DMS153 treated with DMSO at 0.1 percent for 48 hours (cell line): Measurements from ENCODE around the gene LAMC3.
"Not testable (repeated sequence)": the region's sequence is repeated elsewhere in the genome, so short reads cannot be mapped to it uniquely, and the experiment has no call there.

Source experiments
- DNase-seq: peaks from one replicate; lab custom pipeline; 2025; ENCODE audit not compliant: unreplicated experiment; lab: John Stamatoyannopoulos, UW

Gene LAMC3

DNA sequence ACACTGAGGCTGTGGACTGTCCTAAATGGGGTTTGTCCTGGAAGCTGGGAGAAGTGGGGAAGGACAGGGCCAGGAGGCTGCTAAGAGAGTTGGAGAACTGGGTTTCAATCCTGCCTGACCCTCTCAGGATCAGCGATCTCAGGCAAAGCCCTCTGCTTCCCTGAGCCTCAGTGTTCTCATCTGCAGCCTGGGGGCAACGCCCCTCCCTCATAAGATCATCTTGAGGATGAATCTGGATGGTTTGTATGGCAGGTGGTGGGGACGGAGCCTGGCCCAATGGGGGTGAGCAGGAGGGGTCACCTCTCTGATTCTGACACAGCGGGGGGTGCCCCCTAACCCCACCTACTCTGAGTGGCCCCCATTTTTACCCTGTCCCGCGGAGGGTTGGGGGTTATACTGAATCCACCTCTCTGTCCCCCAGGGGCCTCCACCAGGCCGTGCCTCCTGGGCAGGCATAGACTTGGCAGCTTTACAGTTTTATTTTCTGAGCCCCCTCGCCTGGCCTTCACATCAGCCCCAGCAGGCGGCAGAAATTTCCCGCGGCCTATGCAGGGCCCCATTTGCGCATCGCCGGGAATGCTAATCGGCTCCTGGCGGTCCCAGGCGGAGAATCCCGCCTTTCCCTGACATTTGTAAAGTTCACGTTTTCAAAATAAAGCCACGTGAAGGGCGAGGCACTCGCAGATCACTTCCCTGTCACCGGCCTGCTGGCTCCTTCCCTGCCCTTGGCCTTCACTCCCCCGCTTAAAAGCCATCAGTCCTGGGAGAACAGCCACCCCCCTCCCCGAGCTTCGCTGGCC lies 17.8 kb upstream of the LAMC3 start:
- no peak for DNase-seq

DNA sequence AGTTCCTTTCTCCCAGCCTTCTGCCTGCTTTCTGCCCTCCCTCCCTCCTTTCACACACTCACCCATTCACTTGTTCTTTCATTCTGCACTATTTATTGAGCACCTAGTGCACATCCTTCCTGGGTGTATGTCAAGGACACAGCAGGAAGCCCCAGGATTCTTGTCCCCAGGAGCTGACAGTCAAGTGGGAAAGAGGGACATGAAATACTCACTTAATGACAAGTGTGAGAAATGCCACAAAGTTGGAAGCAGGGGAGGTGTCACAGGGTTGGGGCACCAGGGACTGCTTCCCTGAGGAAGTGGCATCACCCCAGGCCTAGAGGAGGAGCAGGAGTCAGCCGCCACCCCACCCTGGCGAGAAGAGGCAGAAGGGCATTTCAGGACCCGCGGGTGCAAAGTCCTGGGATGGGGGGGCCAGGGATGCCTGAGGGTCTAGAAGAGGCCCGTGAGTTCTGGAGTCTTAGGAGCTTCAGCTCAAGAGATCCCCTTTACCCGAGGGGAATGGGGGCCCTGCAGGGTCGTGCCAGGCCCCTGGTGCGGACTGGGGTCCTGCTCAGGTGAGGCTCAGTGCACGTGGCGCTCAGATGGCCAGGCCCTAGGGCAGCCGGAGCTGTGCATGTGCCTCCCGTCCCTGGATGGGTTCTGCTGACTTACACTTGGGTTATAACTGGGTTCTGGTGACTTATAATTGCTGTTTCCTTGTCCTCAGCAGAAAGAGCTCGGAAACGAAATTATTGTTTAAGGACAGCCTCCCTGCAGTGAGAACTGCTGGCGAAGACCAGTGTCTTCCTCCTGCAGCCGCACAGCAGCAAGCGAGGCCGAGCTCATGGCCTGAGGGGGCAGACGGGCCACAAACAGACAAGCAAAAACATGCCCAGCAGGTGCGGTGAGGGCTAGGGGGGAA lies 16.9 kb upstream of the LAMC3 start:
- no peak for DNase-seq

DNA sequence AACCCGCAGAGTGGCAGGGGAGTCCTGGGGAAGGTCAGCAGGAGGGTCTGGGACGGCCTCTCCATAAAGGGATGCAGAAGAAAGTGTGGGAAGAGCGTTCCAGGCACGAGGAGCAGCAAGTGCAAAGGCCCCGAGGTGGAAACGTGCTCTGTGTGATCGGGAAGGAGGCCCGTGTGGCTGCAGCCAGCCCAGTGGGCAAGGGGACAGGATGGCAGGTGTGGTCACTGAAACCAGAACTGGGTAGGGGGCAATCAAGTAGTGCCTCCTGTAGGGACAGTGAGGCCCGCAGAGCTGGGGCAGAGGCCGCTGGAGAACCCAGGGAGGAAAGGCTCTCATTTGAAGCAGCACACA lies 16.3 kb upstream of the LAMC3 start:
- DNase-seq = no peak

DNA sequence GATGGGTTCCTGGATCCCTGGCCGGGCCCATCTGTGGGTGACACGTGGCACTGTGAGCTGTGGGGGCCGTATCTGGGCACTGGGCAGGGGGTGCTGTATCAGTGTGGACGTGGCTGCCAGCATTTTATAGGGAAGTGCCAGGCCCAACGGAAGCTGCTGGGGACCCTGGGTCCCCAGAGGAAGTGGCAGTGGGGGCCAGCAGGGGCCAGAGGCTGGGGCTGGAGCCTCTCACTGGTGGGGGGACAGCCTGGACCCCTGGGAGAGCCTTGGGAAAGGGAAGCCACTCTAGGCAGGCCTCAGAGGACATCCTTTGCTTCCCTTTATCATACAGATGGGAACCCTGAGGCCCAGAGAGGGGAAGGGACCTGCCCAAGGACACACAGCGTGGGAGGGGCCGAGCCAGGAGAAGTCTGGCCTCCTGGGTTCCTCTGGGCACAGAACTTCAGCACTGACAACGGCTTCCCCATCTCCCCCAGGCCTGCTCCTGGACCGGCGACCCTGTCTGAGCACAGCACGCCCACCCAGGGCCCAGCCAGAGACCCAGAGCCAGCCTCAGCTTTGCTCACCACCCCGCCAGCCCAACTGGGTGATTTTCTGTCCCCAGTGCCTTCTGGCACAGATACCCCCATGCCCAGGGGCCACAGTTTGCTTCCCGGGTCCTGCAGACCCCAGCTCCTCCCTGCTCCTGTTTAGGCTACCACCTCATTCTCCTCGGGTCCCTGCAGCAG lies 15.5 kb upstream of the LAMC3 start:
- DNase-seq = no peak

DNA sequence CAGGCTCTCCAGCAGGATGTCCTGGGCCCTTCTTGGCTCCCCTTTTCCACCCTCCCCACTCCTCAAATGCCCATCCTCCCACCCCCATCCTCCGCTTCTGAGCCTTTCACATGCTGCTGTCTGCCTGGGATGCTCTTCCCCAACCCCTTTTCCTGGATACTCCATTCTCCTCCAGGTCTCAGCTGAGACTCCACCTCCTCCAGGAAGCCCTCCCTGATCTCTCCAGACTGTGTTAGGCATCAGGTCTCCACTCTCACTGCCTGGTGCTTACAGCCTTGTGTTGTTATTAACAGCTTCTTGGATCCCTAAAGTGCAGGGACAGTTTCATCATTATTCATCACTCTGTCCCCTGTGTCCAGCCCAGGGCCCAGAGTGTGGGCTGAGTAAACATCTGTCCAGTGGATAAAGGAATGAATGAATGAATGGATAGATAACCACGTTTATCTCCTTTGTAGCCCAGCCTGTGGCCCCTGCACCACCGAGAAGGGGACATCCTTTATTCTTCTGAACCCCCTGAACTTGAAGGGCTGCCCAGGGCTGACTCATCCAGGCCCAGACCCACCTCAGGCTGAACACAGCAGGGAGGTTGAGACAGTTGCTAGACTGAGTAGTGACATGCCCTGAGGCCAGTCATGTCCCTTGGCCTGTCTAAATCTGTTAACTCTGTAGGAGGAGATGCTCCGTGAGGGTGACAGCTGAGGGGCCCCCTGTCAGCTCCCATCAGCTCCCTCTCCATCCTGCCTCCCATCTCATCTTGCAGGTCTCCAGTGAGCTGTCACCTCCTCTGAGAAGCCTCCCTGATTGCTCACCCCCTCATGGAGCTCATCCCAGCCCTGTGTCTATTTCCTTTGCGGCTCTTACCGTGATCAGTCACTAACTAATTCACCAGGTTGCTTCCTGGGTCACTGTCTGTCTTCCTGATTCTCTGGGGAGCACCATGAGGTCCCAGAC lies 14.6 kb upstream of the LAMC3 start:
- DNase-seq = no peak

DNA sequence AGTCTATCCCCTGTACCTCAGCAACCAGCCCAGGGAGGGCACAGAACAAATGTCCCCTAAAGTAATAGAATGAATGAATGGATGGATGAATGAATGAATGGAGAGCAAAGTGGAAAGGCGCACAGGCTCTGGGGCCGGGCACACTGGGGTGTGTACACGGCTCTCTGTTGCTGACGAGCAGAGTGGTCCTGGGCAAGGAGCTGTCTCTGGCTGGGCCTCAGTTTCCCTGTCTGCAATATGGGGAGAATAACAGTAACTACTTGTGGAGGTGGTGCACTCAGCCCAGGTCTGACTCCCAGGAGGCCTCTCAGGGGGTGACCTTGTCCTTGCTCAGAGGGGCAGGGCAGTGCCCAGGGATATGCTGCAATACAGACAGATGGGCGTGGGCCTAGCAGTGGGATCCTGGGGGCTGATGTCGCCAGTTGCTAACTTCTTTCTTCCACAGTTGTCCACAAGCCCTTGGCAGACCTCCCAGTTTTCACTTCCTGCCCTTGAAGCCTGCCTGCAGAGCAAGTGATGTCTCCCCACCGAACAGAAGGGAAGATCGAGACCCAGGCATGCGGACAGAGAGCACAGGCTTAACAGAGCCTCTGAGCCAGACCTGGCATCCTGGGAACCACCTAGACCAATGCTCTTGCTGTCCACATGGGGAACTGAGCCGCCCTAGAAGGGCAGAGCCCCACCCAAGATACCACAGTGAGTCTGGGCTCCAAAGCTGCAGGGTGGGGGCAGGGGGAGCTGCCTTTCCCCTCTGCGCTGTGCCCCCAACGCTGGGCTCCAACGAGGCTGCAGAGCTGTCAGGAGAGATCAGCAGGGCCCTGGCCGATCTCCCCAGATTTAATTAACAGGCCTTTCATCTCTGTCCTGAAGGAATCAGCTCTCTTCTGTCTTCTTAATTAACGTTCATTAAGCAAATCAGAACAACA lies 13.6 kb upstream of the LAMC3 start:
- DNase-seq = no peak

DNA sequence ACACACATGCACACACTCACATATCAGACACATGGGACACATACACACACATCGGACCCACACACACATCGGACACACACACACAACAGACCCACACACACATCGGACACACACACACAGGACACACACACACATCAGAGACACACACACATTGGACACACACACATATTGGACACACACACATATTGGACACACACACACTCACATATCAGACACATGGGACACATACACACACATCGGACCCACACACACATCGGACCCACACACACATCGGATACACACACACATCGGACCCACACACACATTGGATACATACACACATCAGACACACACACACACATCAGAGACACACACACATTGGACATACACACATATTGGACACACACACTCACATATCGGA lies 12.8 kb upstream of the LAMC3 start:
- DNase-seq = no peak

DNA sequence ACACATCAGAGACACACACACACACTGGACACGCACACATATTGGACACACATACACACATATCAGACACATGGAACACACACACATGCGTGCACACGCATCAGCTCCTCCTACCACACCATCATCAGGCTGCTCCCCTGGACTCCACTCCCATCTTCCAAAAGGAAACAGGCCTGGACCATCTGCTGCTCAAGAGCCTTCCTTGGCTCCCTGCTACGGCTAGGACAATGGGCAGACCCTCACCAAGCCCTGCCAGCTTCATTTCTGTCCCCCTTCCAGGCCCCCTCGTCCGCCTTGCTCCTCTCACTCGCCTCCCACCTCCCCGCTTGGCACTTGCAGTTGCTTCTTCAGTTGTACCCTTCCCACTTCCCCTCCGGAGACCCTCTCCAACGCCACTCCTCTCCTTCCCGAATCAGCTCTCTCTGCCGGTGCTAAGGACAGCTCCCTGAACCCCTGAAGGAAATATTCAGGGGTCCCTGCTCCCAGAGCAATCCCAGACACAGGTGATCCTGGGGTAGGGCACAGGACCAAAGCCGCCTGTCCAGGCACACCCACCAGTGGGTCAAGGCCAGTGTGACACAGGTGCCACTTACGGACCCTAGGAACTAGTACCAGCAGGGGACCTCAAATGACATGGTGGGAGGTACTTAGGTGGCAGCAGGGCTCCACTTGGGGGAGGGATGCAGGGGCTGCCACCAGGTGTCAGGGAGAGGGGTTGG lies 12.1 kb upstream of the LAMC3 start:
- no peak for DNase-seq

DNA sequence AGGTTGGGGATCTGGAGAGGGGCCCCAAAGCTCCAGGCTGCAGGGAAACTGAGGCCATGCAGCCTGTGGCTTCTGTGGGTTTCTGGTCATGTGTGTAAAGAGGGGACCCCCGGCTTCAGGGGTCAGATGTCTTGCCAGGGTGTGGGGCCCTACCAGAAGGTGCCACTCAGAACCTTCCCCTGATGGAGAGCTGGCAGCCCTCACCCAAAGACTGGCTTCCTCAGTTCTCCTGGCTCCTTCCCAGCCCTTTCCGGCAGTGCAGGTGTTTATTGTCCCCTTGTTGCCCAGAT lies 11.6 kb upstream of the LAMC3 start:
- no peak for DNase-seq

DNA sequence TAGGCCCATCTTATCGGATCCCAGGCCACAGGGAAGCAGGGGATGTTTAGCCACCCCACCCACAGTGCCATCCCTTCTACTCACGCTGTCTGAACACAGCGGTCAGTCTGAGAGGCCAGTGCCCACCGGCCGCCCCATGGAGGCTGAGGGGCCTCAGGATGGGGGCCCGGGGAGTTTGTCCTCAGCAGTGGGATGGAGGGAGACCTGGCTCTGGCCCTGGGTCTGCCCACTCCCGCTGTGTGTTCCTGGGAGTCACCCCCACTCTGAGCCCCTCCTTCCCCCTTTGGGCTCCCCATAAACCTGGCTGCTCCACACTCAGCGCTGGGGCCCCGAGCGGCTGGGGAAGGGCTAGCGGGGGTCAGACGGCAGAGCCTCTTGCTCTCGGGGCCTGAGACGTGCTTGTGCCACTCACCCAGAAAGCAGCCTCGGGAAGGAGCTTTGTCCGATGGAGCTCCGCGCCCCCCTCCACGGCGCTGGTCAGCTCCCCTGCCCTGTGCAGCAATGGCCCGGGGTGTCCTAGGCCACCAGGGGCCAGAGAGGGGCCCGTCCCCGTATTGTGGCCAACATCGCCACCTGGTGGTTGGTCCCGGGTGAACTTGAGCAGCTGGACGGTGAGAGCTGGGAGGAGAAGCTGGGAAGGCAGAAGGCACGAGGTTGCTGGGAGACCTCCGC lies 10.9 kb upstream of the LAMC3 start:
- DNase-seq = peak; percentile 40

DNA sequence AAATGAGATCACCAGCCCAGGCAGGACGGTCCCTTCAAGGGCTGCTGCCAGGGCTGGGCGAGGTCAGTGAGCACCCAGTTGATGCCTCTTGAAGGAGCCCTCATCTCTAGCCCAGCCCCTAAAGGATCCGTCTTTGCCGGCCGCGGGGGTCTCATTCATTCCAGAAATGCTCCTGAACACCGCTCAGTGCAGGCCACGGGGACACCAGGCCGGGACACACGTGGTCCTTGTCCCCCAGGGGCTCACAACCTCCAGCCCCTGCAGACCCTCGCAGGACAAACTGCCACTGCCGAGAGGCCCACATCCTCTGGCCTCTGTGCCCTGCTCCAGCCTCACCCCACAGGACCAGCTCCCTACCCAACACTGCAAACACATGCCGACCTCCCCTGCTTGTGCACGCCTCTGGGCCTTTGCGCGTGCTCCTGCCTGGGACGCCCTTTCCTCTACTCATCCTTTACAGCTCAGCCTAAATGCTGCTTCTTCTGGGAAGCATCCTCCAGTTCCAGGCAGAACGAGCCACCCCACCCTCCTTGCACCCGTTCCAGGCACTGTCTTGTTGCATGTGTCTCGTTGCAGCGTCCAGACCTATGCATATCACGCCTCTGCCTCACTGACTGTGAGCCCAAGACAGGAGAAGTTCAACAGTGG lies 10.3 kb upstream of the LAMC3 start:
- no peak for DNase-seq

DNA sequence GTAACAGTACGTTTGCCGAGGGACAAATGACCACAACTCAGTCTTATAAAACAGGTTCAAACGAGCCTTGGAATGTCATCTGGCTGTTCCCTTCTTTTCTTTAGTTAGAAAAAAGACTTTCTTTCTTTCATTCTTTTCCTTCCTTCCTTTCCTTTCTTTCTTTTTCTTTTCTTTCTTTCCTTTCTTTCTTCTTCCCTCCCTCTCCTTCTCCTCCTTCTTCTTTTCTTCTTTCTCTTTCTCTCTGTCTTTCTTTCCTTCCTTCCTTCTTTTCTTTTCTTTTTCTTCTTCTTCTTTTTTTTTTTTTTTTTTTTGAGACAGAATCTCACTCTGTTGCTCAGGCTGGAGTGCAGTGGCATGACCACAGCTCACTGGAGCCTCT lies 9.7 kb upstream of the LAMC3 start:
- no peak for DNase-seq

DNA sequence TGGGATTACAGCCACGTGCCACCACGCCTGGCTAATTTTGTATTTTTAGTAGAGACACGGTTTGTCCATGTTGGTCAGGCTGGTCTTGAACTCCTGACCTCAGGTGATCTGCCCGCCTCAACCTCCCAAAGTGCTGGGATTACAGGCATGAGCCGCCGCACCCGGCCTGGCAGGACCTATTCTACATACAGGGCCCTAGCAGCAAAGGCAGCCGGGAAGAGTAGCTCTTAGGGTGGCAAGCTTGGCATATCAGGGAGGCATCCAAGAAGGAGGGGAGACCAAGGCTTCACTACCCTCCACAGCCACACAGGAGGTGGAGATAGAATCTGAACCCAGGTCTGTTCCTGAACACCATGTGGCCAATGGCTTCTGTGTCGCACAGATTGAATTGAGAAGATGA lies 8.4 kb upstream of the LAMC3 start:
- DNase-seq = not testable (repeated sequence)

DNA sequence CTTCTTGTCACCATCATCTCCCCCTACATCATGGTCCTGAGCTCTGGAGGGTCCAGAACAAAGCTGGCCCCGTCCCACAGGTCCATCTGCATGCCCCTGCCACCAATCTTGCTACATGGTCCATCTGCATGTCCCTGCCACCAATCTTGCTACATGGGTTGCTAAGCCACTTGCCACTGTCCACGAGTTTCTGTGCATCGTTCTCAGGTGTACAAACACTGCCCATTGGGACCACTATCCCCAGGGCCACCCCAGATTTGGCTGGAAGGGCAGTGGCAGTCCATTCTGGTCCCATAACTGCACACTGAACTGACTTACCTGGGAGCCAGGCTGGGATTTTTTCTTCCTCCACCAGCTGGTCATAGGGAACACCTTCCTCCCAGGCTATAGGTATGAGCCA lies 8.0 kb upstream of the LAMC3 start:
- no peak for DNase-seq

DNA sequence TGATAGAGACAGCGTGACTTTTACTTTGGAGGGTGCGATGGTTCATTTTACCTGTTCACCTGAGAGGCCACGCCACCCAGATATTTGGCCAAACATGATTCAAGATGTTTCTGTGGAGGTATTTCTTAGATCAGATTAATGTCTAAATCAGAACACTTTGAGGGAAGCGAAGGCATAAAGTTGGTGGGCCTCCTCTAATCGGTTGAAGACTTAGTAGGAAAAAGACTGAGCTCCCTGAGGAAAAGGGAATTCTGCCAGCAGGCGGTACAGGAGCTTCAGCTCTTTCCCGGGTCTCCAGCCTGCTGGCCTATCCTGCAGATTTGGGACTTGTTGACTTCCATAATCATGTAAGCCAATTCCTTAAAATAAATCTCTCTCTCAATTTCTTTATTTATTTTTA lies 7.0 kb upstream of the LAMC3 start:
- DNase-seq = no peak

DNA sequence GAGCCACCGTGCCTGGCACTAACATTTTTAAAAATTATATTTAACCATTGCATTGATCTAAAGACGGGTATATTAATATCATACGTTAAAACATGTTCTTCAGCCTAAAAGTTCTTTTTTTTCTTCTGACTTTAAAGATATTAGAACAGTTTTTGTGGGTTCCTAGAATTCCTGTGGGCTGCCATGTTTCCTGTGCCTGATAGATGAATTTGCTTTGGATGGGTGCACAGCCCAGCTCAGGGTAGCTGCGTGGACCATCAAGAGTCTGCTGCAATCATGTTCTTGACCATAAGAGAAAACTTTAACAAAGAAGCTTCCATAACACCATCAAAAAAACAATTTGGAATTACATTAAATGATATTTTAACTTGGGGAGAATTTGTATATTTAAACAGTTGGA lies 2.4 kb upstream of the LAMC3 start:
- DNase-seq = no peak

DNA sequence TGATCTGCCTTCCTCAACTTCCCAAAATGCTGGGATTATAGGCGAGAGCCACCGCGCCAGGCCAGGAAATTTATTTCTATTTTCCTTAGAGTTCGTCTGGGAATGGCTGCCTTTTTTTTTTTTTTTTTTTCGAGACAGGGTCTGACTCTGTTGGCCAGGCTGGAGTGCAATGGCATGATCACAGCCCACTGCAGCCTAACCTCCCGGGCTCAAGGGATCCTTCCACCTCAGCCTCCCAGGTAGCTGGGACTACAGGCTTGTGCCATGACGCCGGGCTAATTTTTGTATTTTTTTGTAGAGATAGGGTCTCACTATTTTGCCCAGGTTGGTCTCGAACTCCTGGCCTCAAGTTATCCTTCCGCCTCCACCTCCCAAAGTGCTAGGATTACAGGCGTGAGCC lies 888 bp upstream of the LAMC3 start:
- DNase-seq = no peak

DNA sequence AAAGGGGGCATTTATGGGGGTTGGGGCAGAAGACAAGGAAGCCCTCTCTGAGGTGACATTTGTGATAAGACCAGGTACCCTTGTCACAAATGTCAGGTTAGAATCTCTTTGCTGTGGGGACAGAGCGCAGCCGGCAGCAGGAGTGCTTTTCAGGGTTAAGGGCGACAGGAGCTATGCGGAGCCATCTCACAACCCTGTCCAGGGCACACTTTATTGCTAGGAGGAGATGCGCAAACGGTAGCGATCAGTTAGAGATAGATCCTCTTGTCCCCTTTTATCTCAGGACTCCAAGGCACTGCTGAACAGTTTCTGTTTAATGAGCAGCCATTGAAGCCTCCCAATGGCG lies 438 bp upstream of the LAMC3 start:
- DNase-seq = no peak
